H9 (cell line): ENCODE results near the gene SLC4A2. TPM values are rescaled to one million over a fixed set of nuclear protein-coding genes. Genes with fewer than 3 reads are reported as not detected.

ENCODE experiments used
- DNase-seq: peaks from one replicate; pipeline ENCODE4 v3.0.0-alpha.2; 2017
- H2AFZ ChIP-seq: one replicate; pipeline ENCODE4 v1.6.1; 2013; ENCODE audit warnings: mild to moderate bottlenecking, low read length, control low read depth, moderate library complexity
- H2AK5ac ChIP-seq: 2 replicates; pipeline ENCODE4 v1.6.1; 2013; ENCODE audit warnings: low read length, control low read depth, mixed read lengths; ENCODE audit not compliant: insufficient read length
- H2BK120ac ChIP-seq: one replicate; pipeline ENCODE4 v1.6.1; 2013; ENCODE audit warnings: low read depth, mild to moderate bottlenecking, low read length, control low read depth, inconsistent platforms; ENCODE audit not compliant: poor library complexity, severe bottlenecking
- H2BK12ac ChIP-seq: 2 replicates; pipeline ENCODE4 v1.6.1; 2013; ENCODE audit warnings: low read length, control low read depth, mixed read lengths, low read depth; ENCODE audit not compliant: insufficient read length
- H2BK15ac ChIP-seq: 2 replicates; pipeline ENCODE4 v1.6.1; 2013; ENCODE audit warnings: low read depth, low read length, control low read depth
- H2BK20ac ChIP-seq: one replicate; pipeline ENCODE4 v1.6.1; 2013; ENCODE audit warnings: low read depth, mild to moderate bottlenecking, low read length, control low read depth, inconsistent platforms; ENCODE audit not compliant: poor library complexity, severe bottlenecking
- H2BK5ac ChIP-seq: 2 replicates; pipeline ENCODE4 v1.6.1; 2013; ENCODE audit warnings: low read length, control low read depth, mixed read lengths; ENCODE audit not compliant: insufficient read length
- H3K14ac ChIP-seq: 2 replicates; pipeline ENCODE4 v1.6.1; 2013; ENCODE audit warnings: low read length, control low read depth; ENCODE audit not compliant: insufficient read depth
- H3K18ac ChIP-seq: 2 replicates; pipeline ENCODE4 v1.6.1; 2013; ENCODE audit warnings: low read depth, mild to moderate bottlenecking, mixed read lengths, low read length, control low read depth; ENCODE audit not compliant: insufficient read length
- H3K23ac ChIP-seq: 2 replicates; pipeline ENCODE4 v1.6.1; 2013; ENCODE audit warnings: low read length, control low read depth, mixed read lengths, low read depth; ENCODE audit not compliant: insufficient read length
- H3K23me2 ChIP-seq: 2 replicates; pipeline ENCODE4 v1.6.1; 2013; ENCODE audit warnings: low read depth, mild to moderate bottlenecking, mixed read lengths, low read length, control low read depth; ENCODE audit not compliant: insufficient read length, poor library complexity, severe bottlenecking
- H3K27ac ChIP-seq: 2 replicates; pipeline ENCODE4 v1.5.1; 2013; ENCODE audit warnings: low read length, control low read depth, mixed read lengths, low read depth; ENCODE audit not compliant: insufficient read length
- H3K27me3 ChIP-seq: 2 replicates; pipeline ENCODE4 v1.6.1; 2013; ENCODE audit warnings: low read length, control low read depth, inconsistent platforms; ENCODE audit not compliant: insufficient read depth
- H3K4ac ChIP-seq: 2 replicates; pipeline ENCODE4 v1.6.1; 2013; ENCODE audit warnings: low read depth, mild to moderate bottlenecking, control low read depth, inconsistent platforms, low read length, moderate library complexity
- H3K4me1 ChIP-seq: 2 replicates; pipeline ENCODE4 v1.6.1; 2013; ENCODE audit warnings: low read length, control low read depth, inconsistent platforms; ENCODE audit not compliant: insufficient read depth
- H3K4me2 ChIP-seq: 2 replicates; pipeline ENCODE4 v1.6.1; 2013; ENCODE audit warnings: low read length, control low read depth, mixed read lengths; ENCODE audit not compliant: insufficient read length, insufficient read depth
- H3K56ac ChIP-seq: 2 replicates; pipeline ENCODE4 v1.6.1; 2013; ENCODE audit warnings: low read depth, mild to moderate bottlenecking, mixed read lengths, low read length, control low read depth; ENCODE audit not compliant: insufficient read length
- H3K79me1 ChIP-seq: 2 replicates; pipeline ENCODE4 v1.6.1; 2013; ENCODE audit warnings: low read depth, mild to moderate bottlenecking, moderate library complexity, low read length, control low read depth, inconsistent platforms; ENCODE audit not compliant: insufficient read depth, poor library complexity, severe bottlenecking
- H3K79me2 ChIP-seq: 2 replicates; pipeline ENCODE4 v1.6.1; 2013; ENCODE audit warnings: low read length, control low read depth, inconsistent platforms; ENCODE audit not compliant: insufficient read depth
- H3K9ac ChIP-seq: 2 replicates; pipeline ENCODE4 v1.6.1; 2013; ENCODE audit warnings: low read length, control low read depth, mixed read lengths; ENCODE audit not compliant: insufficient read length; ENCODE audit errors: extremely low read depth
- H3K9me3 ChIP-seq: one replicate; pipeline ENCODE4 v1.6.1; 2013; ENCODE audit warnings: low read depth, low read length, inconsistent platforms; ENCODE audit not compliant: control insufficient read depth
- H3T11ph ChIP-seq: one replicate; pipeline ENCODE4 v1.6.1; 2013; ENCODE audit warnings: mild to moderate bottlenecking, low read length, control low read depth, inconsistent platforms
- H4K20me1 ChIP-seq: one replicate; pipeline ENCODE4 v1.6.1; 2013; ENCODE audit not compliant: control insufficient read depth, insufficient read length, insufficient read depth
- H4K5ac ChIP-seq: 2 replicates; pipeline ENCODE4 v1.6.1; 2013; ENCODE audit warnings: low read depth, mild to moderate bottlenecking, mixed read lengths, low read length, control low read depth; ENCODE audit not compliant: insufficient read length
- H4K8ac ChIP-seq: replicated peaks from 2 replicates; pipeline ENCODE4 v1.6.1; 2013; ENCODE audit warnings: low read length, control low read depth, mixed read lengths, low read depth; ENCODE audit not compliant: insufficient read length
- H4K91ac ChIP-seq: 2 replicates; pipeline ENCODE4 v1.6.1; 2013; ENCODE audit warnings: low read depth, mild to moderate bottlenecking, moderate library complexity, mixed read lengths, low read length, control low read depth; ENCODE audit not compliant: insufficient read length
- H3K27ac Mint-ChIP-seq, 3 experiments: 2 replicates in 2 of 3; 3 replicates in 1 of 3; pipeline ENCODE4 v1.8.0; 2020 to 2021; ENCODE audit warnings: mixed read lengths in 3 of 3, mild to moderate bottlenecking in 1 of 3, moderate library complexity in 1 of 3
- H3K27me3 Mint-ChIP-seq: 2 replicates; pipeline ENCODE4 v1.8.0; 2021; ENCODE audit warnings: low read depth, mild to moderate bottlenecking, moderate library complexity, mixed read lengths
- H3K36me3 Mint-ChIP-seq, 3 experiments: 2 replicates in 2 of 3; 3 replicates in 1 of 3; pipeline ENCODE4 v1.8.0; 2020 to 2021; ENCODE audit warnings: low read depth in 3 of 3, mixed read lengths in 3 of 3; ENCODE audit not compliant: insufficient read depth in 1 of 3
- H3K4me1 Mint-ChIP-seq, 2 experiments: 2 replicates each; pipeline ENCODE4 v1.8.0; 2020; ENCODE audit warnings: mixed read lengths in 2 of 2
- H3K4me3 Mint-ChIP-seq, 2 experiments: 2 replicates in 1 of 2; 3 replicates in 1 of 2; pipeline ENCODE4 v1.8.0; 2020 to 2021; ENCODE audit warnings: mild to moderate bottlenecking in 2 of 2, mixed read lengths in 2 of 2, moderate library complexity in 1 of 2
- H3K9me3 Mint-ChIP-seq, 2 experiments: 2 replicates in 1 of 2; 3 replicates in 1 of 2; pipeline ENCODE4 v1.8.0; 2020; ENCODE audit warnings: mild to moderate bottlenecking in 2 of 2, mixed read lengths in 2 of 2, moderate library complexity in 1 of 2
- CTCF ChIP-seq: fragments of 200-600 bp; sonication (generic); conservative IDR thresholded peaks from 3 replicates; pipeline ENCODE4 v1.8.0; 2021; ENCODE audit warnings: antibody characterized with exemption, mild to moderate bottlenecking
- WGBS: extraction: QIAGEN DNeasy Blood & Tissue Kit; methylation state at CpG from one replicate; pipeline ENCODE4 v1.1.7; 2013; ENCODE audit warnings: missing lambda C conversion rate, low lambda C conversion rate, mixed read lengths; ENCODE audit not compliant: insufficient read length; ENCODE audit errors: extremely low coverage; 5-methylcytosine and 5-hydroxymethylcytosine counted together
- total RNA-seq: library from RNA; stranded (reverse); gene quantifications from 2 replicates; pipeline ENCODE4 v1.2.1, GENCODE V29; 2021

Gene SLC4A2
- total RNA-seq, 1 experiment from 2014 or later = 136 TPM

DNA sequence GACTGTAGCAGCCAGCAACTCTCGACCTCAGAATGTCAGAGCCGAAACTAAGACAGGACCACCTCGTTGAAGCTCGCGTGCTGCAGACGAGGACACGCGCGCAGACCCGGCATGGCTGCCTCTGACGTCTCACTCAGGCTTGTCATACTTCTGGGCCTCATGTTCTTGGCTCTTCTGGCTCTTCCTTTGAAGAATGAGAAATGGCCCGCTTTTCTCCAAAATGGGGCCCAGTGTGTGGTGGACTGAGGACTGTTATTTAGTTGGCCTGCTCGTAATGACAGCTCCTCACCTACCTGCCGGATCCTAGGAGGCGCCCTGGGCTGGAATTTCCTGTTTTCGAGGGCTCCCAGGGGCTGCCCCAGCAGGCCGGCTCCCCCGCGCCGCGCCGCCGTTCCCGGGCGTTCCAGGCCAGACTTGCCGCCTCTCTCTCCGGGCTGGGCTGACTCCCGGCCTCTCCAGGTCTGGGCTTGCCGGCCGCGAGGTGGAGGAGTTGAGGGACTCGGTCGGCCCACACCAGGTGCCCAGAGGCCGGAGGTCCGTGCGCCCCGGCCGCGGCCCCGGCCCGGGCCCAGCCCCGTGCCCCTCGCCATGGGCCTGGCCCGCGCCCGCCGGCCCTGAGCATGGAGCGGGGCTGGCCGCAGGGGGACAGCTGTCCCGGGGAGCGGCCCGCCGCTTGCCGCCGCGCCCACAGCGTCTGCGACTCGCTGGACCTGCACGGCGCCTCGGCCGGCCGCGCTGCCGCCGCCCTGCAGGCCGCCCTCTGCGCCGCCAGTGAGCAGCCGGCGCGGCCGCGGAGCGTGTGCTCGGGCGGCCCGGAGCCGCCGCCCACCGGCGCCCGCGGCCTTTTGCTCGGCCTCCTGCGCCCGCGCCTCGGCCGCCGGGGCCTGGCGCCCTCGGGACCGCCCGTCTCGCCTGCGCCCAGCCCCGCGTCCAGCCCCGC lies 55.0 kb downstream of the SLC4A2 start:
- Histone ChIP-seq H2BK120ac (no peak overlapping the region), H2BK20ac (no peak overlapping the region), H3T11ph (no peak overlapping the region), H3K79me2 (peaks cover 4% of the 10 kb centered on the region; the same call in 1 of the 2 replicates), H2AK5ac (no peak overlapping the region), H3K27me3 (no peaks in the 10 kb centered on the region), H3K23ac (no peak overlapping the region), H3K9me3 (no peaks in the 10 kb centered on the region), H4K5ac (no peak overlapping the region), H4K91ac (no peak overlapping the region), H3K4me1 (peaks cover 7% of the 10 kb centered on the region; the same call in 1 of the 2 replicates), H4K20me1 (peaks cover 4% of the 10 kb centered on the region), H3K56ac (no peak overlapping the region), H3K9ac (no peak overlapping the region), H3K14ac (no peak overlapping the region; the same call in 1 of the 2 replicates), H3K4me2 (peak overlapping the region; percentile 19), H2BK15ac (no peak overlapping the region), H3K18ac (no peak overlapping the region), H2BK12ac (no peak overlapping the region), H2BK5ac (no peak overlapping the region), H4K8ac (no peak overlapping the region), H3K4ac (no peak overlapping the region), H3K23me2 (no peaks in the 10 kb centered on the region), H3K27ac (no peak overlapping the region), H3K79me1 (peaks cover 3% of the 10 kb centered on the region), H2AFZ (no peak overlapping the region)
- no CpG with 5 or more reads among the region's 101 CpGs for WGBS
- H3K36me3 Mint-ChIP-seq = peaks cover 8 to 16% (median 9%) of the 10 kb centered on the region in 3 experiments
- H3K9me3 Mint-ChIP-seq = no peaks in the 10 kb centered on the region
- H3K27ac Mint-ChIP-seq = no peak overlapping the region
- H3K4me3 Mint-ChIP-seq = peak overlapping the region; percentile 50 to 70
- peaks cover 27% of the 10 kb centered on the region in 2 experiments for H3K4me1 Mint-ChIP-seq
- peaks cover 6% of the 10 kb centered on the region for H3K27me3 Mint-ChIP-seq
- no peak for TF ChIP-seq CTCF
- DNase-seq = peak; percentile 58
